HG02981 (cell line): ENCODE results near the gene CHIC2.
"Not testable (repeated sequence)": the region's sequence is repeated elsewhere in the genome, so short reads cannot be mapped to it uniquely, and the experiment has no call there.

Experiments
- ATAC-seq: cut with Tn5 transposase; IDR thresholded peaks from one replicate; pipeline ENCODE4 v1.9.1; 2021; ENCODE audit warnings: mild to moderate bottlenecking, moderate library complexity; ENCODE audit not compliant: unreplicated experiment

CHIC2 gene

DNA sequence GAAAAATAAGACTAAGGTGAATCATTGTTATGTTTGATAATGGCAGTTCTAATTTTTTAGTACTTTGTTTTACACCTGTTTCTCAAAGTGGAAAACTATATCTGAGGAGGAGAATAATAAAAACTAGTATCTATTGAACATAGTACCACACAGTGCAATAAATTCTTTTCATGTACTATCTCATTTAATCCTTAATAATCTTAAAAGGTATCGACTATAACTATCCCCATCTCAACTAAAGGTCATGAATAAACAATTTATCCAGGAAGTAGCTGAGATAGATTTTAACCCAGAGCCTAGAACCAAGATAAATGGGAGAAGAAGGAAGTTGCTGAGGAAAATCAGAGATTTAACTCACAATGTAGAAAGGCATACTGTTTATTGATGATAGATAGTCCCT is 2.5 kb downstream of the CHIC2 start:
- no peak for ATAC-seq

GRCh38 chr4:54061067-54061466 is 3.3 kb downstream of the CHIC2 start:
- ATAC-seq, result no peak

DNA sequence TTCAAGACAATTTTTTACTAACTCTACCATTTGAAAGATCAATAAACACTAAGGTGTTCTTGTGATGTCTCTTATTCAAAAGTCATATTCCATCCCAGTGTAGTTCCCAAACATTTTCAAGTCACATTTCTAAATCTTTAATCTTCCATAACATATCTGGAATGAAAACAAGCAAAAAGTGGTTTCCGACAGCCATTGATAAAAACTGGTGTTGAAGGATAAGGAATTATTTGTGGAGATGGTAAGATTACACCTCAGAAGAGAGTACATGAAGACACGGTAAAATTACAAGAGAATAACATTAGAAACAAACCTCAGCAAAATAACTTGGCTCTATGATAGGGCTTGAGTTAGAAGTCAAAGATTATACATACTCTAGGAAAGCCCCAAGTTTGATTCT is 4.3 kb downstream of the CHIC2 start:
- no peak for ATAC-seq

DNA sequence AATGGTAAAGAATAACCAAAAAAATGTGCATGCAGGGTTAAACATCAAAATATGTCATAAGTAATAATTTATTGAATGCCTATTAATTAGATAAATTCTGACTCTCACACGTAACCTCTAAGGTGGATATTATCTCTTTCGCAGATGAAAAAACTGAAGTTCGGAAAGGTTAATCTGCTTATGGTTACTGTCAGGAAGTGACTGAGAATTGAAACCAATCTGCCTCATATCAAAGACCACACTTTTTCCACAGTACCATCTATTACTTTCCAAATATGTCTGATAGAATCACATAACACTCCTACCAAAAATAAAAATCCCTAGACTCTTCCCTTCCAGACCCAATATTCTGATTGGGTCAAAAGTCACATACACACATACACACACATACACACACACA is 6.2 kb downstream of the CHIC2 start:
- ATAC-seq, result peak; percentile 37

DNA sequence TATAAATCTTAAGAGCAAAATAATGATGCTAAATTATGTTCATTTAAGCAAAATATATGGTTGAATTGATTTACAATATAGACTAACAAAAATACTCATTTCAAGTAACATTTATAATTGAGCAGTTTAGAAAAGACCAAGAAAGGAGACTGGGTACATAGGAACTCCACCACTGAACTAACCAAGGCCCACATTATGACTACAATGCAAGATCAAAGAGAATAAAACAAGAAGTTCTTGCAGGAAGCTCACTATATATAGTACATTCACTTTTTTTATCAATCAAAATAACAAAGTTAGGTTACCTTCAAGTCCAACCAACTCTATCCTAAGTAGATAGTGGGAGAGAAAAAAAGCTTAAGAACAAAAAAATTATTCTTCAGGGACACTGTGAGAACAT is 8.0 kb downstream of the CHIC2 start:
- no peak for ATAC-seq

DNA sequence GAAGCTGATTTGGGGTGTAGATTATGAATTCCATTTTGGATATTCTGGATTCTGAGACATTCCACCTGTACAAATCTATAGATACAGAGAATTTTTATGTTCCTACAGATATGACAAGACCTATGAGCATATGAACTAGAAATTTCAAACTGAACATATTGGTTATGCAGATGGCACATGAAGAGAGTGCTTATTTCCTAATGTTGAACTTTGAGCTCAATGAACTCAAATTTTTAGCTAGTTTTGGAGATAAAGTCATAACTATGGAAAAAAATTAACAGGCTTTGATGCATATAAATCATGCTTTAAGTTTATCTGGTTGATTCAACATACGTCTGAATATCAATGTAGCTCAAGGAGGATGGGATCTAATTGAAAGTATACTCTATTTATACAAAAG is 8.9 kb downstream of the CHIC2 start:
- ATAC-seq, result no peak

- no peak for ATAC-seq
Observed at GRCh38 chr4:54054501-54054900, 9.9 kb downstream of the CHIC2 start.

GRCh38 chr4:54053322-54053721 is 11.1 kb downstream of the CHIC2 start:
- not testable (repeated sequence) for ATAC-seq

GRCh38 chr4:54050214-54050904 is 14.0 kb downstream of the CHIC2 start:
- ATAC-seq, result no peak

DNA sequence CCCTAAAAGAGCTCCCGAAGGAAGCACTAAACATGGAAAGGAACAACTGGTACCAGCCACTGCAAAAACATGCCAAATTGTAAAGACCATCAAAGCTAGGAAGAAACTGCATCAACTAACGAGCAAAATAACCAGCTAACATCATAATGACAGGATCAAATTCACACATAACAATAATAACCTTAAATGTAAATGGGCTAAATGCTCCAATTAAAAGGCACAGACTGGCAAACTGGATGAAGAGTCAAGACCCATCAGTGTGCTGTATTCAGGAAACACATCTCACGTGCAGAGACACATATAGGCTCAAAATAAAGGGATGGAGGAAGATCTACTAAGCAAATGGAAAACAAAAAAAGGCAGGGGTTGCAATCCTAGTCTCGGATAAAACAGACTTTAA is 20.8 kb downstream of the CHIC2 start:
- ATAC-seq, result not testable (repeated sequence)

GRCh38 chr4:54041933-54042332 is 22.5 kb downstream of the CHIC2 start:
- no peak for ATAC-seq

DNA sequence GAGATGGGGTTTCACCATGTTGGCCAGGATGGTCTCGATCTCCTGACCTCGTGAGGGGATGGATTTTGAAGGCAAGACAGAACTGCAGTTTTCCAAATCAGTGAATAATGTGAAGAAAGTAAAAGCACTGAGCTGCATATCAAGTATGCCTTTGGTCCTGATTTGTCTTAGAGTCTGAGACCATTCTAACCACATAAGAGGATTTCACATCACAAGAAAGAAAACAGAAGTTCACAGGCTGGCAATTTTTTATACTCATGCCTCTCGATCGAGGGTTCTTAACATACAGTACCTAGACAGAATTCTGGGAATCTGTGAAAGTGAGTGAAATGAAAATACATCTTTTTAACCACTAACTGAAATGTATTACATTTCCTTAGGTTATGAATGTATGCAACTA is 23.3 kb downstream of the CHIC2 start:
- no peak for ATAC-seq

GRCh38 chr4:54038056-54038455 is 26.3 kb downstream of the CHIC2 start:
- ATAC-seq, result no peak

DNA sequence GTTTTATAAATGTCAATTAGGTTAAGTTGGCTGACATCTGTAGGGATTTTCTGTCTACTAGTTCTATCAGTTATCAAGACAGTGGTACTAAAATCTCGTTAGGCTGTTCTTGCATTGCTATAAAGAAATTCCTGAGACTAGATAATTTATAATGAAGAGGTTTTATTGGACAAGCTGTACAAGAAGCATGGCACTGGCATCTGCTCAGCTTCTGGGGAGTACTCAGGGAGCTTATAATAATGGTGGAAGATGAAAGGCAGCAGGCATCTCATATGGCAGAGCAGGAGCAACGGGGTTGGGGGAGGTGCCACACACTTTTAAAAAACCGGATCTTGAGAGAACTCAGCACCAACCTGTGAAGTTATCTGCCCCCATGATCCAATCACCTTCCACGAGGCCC is 28.2 kb downstream of the CHIC2 start:
- ATAC-seq, result no peak

GRCh38 chr4:54032558-54033135 is 31.8 kb downstream of the CHIC2 start:
- no peak for ATAC-seq

- no peak for ATAC-seq
Observed at GRCh38 chr4:54027311-54027710, 37.1 kb downstream of the CHIC2 start.

DNA sequence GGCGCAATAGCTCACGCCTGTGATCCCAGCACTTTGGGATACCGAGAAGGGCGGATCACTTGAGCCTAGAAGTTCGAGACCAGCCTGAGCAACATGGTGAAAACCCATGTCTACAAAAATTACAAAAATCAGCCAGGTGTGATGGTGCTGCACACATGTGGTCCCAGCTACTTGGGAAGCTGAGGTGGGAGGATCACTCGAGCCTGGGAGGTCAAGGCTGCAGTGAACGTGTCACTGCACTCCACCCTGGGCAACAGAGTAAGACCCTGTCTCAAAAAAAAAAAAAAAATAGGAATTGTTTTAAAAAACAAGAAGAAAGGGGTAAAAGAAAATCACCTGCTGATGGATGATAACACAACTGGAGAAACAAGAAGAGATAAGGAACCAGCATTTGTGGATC is 38.8 kb downstream of the CHIC2 start:
- ATAC-seq, result no peak

GRCh38 chr4:54023019-54023418 is 41.4 kb downstream of the CHIC2 start:
- ATAC-seq, result not testable (repeated sequence)

GRCh38 chr4:54017974-54018373 is 46.4 kb downstream of the CHIC2 start:
- ATAC-seq, result no peak

- no peak for ATAC-seq
Observed at GRCh38 chr4:54017308-54017707, 47.1 kb downstream of the CHIC2 start.

DNA sequence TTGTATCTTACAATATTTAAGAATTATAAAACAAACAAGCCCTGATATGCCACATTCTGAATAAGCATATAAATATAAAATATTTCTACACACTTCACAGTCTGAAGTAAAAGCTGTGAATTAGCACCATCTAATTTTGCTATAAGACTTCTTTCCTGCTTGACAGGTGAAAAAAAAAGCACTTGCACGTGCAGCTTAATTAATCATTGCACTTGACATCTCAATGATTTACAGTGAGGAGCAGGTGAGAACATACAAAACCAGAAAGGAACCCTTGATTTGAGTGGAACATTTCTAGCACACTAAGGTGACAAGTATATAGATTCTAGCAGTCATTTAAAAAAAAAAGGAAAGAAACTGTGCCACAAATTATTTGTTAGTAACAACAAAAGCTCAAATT is 47.9 kb downstream of the CHIC2 start:
- no peak for ATAC-seq

DNA sequence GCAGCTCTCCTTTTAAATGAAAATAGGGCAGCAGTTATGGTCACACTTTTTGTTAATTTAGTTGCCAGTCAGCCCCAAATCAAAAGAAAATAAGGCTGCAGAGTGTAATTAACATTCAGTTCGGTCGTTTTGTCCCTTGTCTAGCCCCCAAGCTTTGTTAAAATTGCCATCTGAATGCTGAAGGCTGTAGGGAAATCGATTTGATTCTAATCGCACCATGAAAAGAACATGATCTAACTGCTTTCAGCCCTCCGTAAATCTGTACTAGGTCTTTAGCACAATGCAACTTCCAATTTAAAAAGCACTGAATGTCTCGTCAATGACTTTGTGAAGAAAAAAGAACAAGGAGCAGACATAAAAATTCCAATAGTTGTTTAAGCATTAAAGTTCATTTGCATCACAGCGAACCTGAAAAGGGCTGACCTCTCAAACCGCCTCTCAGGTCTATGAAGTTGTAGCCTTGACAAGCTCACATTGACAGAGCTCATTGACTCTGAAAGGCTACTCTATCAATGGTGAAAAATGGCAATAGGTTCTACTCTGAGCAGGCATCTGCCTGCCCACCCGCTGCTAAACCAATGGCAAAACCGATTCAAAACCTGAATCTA is 48.9 kb downstream of the CHIC2 start:
- no peak for ATAC-seq
